HG03280 (cell line): Measurements from ENCODE around the gene ITPR1.

Experiments used
- ATAC-seq: cut with Tn5 transposase; IDR thresholded peaks from one replicate; pipeline ENCODE4 v1.9.1; 2021; ENCODE audit warnings: mild to moderate bottlenecking, moderate library complexity; ENCODE audit not compliant: unreplicated experiment

Gene ITPR1

DNA sequence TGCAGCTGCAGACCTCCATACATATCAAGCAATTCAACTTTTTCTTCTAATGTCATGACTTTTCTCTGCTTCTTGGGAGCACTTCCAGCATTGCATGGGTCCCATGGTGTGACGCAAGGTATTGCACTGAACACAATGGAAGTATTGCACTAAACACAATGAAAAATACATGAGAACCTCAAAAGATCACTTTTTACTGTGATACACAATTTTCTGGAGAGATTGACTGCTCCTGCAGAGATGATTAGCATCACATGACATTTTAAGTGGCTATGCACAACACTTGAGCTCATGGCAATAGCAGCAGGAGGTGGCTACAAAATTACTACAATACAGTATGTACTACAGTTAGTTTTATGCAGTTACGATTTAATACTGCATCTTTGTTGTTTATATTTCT lies 372.6 kb downstream of the ITPR1 start:
- ATAC-seq = no peak

DNA sequence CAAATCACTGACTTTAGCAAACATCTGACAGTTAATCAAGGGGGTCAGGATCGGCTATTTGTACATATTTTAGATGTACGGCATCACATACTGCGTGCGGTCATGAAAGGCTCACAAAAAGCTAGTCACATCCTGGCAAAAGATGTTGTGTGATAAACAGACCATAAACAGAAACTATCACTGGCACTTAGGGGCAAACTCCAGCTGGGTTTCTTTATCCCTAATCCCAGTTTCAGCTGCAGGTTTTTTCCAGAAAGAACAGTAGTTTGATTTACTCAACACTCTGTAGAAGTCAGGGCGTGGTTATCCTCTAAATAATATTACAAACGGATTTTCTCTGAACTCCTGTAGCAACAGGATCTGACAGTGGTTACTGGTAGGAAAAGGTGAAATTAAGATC lies 373.7 kb downstream of the ITPR1 start:
- no peak for ATAC-seq

DNA sequence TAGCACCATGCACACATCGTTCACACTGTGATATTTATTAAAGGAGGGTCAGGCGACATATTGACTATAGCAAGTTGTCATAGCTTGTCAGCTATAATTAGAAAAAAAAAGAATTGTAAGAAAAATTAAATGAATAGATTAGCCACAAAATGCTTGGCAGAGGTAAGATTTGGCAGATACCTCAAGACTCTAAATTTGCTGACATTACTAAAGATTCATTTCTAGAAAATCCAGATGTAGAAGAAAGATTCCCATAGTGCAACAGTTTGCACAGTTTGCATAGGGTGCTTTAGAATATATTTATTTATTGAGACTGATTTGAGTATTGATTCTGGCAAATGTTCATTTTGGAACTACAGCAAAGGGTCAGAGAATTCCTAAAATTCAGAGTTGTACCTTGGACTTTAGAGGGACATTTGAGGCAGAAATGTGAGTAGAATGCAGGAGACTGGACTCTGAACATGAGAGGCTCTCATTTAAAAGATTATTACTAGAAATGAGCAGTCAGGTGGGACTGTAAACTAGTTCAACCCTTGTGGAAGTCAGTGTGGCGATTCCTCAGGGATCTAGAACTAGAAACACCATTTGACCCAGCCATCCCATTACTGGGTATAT lies 384.1 kb downstream of the ITPR1 start:
- no peak for ATAC-seq

DNA sequence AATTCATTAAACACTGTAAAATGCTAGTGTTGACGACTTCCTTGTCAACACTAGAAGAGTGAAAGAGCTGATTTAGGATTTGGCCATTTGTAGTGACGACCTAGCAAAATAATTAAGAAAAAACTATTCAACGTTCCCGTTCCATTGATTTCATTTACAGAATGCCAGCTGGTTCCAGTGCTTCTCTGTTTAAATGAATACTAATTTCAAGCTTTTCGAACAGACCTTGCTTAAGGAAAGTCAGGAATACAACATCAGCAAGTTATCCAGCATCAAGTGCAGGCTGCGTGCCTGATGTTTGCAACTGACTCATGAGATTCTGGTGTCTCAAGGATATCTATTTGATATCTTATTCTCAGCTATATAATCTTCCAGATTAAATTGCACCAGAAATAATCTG lies 387.7 kb downstream of the ITPR1 start:
- no peak for ATAC-seq

DNA sequence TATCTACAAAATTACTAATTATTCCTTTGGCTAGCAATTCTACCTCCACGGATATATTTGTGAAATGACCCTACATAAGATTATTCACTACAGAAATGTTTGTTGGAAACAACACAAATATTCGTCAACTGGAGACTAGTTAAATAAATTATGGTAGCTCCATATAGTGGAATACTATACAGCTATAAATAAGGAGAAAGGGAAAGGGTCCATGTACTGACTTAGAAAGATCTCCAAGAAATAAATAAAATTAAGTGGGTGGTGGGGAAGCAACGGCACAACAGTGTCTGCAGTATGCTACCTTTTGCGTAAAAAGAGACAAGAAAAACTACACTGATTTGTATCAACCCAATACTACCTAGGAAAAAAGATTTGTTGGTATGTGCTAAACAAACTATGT lies 389.4 kb downstream of the ITPR1 start:
- no peak for ATAC-seq

DNA sequence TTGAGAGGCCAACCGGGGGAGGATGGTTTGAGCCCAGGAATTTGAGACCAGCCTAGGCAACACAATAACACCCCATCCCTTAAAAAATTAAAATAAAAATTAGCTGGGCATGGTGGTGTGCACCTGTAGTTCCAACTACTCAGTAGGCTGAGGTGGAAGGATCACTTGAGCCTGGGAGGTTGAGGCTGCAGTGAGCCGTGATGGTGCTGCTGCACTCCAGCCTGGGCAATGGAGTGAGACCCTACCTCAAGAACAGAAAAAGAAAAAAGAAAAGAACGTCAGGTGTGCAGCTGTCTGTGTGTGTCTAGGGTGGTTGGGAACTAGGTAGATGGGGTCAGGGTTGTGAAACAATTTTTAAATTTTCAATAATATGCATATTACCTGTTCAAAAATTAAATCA lies 389.9 kb downstream of the ITPR1 start:
- no peak for ATAC-seq

DNA sequence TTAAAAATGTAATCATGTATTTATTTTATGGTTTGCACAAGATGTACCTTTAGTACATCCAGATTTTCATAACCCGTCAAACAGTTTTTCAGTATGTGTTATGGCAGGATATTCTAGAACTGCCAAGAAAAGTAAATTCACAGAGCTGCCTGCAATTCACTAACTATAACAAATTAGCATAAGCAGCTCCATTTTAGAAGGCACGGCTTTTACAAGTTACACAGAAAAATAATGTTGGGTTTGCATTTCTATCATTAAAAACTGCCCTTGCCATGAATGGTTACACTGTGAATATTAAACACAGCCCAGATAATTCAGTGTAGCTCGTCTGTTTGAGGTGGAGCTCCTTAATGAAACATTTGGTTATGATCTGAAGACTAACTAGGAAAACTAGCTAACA lies 391.7 kb downstream of the ITPR1 start:
- no peak for ATAC-seq

DNA sequence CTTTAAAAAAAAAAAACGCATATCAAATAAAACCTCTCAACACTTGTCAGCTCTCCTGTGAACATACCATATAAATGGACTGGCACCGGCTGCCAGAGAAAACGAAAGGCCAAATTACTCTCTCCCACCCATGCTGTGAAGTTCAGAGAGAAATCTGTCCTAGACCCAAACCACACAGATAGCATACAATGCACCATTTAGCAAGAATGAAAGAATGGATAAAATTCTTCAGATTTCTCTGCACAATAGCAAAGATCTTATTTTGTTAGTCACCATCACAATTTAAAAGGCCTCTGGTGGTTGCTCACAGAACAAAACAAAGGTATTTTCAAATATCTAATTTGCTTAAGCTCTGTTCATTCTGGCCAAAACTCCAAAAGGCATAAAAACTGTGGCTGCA lies 392.2 kb downstream of the ITPR1 start:
- no peak for ATAC-seq

DNA sequence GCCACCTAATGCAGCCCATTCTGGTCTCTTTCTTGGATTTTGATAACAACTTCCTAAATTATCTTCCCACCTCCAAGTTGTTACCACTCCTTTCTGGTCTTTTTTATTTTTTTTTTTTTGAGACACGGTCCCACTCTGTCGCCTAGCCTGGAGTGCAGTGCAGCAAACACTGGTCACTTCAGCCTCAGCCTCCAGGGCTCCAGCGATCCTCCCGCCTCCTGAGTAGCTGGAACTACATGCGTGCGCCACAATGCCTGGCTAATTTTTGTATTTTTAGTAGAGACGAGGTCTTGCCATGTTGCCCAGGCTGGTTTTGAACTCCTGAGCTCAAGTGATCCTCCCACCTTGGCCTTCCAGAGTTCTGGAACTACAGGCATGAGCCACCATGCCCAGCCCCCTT lies 393.3 kb downstream of the ITPR1 start:
- ATAC-seq = no peak

DNA sequence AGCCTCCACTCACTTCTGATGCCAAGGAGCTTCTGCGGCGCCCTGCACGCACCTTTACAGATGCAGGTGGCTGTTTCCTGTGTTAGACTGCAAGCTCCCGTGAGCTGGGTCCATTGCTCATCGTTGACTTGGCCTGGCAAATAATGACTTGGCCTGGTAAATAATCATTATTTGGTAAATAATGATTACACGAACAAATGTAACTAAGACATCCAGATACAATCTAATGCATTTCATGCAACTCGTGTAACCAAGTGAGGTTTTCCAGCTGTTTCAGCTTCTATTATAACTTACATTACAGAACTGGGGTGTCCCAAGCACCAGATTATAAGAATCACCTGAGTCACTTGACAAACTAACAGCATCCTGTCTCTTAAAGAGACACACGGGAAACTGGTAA lies 394.0 kb downstream of the ITPR1 start:
- no peak for ATAC-seq

DNA sequence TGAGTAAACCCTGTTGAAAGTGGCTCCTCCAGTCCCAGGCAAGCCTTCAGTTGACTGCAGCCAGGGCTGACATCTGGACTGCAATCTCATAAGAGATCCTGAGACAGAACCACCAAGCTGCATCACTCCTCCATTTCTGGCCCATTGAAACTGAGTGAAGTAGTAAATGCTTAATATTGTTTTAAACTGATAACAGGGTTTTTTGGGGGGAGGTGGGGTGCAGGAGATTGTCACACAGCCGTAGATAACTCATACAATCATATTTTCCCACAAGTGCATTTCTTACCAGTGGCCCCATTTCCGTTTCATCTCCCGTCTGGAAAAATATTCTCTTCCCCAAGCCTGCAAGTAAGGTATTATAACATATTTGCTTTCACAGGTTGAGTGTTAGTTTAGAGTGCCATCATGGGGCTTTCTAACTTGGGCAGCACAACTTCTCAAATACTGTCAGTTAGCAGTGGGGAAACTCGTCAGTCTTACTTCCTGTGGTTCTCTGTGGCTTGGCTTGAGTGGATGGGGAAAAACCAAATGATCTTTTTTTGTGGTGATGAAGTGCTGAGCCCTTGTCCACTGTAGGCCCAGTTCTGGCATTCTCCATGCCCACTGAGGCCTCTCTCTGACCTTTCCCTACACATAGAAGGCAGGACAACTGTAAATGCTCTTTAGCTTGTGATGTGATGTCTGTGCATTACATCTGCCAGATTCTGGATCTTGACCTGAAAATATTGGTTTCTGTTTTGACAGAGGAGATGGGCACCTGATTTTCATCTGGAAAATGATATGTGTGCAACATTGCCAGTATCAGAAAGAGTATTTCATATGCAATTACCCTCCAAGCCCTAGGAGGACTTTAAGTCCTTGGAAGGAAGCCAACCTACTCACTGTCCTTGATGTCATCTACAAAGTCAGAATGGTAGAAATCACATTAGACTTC lies 396.0 kb downstream of the ITPR1 start:
- peak; percentile 80 for ATAC-seq

DNA sequence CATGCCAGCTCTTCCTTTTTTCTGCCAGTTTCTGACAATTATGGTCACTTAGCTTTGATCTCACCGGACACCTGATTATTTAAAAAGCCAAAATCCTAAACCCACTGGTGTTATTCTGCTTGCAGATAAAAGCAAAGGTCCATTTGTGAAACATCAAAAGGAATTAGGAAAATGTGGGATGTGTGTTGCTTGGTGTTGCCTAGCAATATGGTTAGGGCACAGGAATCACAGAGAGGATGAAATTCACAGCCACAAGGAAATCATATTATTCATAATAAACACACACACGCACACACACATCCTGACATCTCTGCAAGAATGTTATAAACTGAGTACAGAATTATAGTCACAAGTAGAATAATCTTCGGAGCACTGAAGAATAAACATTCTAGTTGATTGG lies 396.7 kb downstream of the ITPR1 start:
- no peak for ATAC-seq

DNA sequence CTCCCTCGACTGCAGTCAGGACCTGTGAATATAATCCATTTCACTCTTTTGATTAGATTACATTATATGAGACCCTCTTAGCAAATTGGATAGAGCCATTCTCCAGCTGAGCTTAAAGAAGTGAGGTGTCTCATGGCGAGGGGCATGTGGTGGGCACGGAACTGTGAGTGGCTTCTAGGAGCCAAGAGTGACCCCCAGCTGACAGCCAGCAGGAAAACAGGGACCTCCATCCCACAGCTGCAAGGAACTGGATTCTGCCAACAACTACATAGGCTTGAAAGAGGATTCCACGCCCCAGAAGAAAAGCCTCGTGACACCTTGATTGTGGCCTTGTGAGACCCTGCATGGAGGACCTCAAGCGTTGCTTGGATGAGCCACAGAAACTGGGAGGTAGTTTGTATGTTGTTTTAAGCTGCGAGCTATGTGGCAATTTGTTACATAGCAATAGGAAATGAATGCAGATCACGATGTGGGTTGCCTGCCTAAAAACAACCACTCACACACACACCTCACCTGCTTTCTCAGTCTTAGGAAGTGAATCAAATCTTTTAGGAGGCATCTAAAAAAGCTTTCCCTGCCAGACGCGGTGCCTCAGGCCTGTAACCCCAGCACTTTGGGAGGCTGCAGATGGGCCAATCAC lies 401.9 kb downstream of the ITPR1 start:
- ATAC-seq = no peak

DNA sequence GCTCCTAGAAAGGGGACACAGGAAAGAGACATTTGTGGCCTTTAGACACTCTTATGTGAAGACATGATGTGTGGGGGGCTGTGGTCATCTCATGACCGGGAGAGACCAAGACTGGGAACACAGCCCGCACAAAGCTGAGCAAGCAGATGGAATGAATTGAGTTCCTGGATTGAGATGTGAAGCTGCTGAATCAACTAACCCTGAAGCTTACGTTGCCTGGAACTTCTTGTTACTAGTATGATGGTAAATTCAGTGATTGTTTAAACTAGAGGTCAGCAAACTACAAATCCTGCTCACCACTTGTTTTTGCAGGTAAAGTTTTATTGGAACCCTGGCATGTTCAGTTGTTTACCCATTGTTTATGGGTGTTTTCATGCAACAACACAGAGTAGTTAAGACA lies 402.7 kb downstream of the ITPR1 start:
- ATAC-seq = no peak
